Sigmoid colon (tissue), 4 donors: ENCODE data around the gene PPM1B.

Experiments used
- EP300 ChIP-seq, 4 donors: sonication (generic); formaldehyde crosslinking; IDR thresholded peaks; one replicate each; pipeline ENCODE4 v1.6.1; 2017; ENCODE audit warnings: antibody characterized with exemption in 4 of 4
- POLR2A ChIP-seq, 2 donors: fragments of 450-650 bp; IDR thresholded peaks; one replicate each; pipeline ENCODE4 v1.6.1; 2016; ENCODE audit warnings: antibody characterized with exemption in 2 of 2, mild to moderate bottlenecking in 2 of 2, moderate library complexity in 2 of 2
- POLR2AphosphoS5 ChIP-seq, 4 donors: sonication (generic); formaldehyde crosslinking; IDR thresholded peaks; one replicate each; pipeline ENCODE4 v1.6.1; 2017; ENCODE audit warnings: antibody characterized with exemption in 4 of 4
- TF ChIP-seq, protein P1 (sequence below), 4 experiments: fragments of 450-650 bp in 3 of 4; fragments of 200-600 bp in 1 of 4; IDR thresholded peaks; one replicate each; pipeline ENCODE4 v1.5.1; 2016 to 2019; ENCODE audit warnings: antibody characterized with exemption in 4 of 4, mild to moderate bottlenecking in 3 of 4, moderate library complexity in 2 of 4

DNA sequence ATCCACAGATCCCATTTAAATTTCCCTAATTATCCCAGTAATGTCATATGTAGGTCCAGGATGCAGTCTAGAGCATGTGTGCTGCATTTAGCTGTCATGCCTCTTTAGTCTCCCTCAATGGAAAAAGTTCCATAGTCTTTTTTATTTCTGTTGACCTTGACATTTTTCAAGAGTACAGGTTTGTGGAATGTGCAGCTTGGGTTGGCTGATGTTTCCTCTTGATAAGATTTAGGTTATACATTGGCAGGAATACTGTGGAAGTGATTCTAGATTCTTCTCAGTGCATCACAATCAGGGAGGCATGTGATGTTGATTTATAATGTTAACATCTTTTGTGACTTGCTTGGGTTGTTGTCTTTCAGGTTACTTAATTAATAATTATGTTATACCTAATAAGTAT lies 42.5 kb downstream of the PPM1B start:
- TF ChIP-seq POLR2A (IDR thresholded peaks at IDR 0.05) (no peak), POLR2AphosphoS5 (IDR thresholded peaks at IDR 0.05) (no peak), EP300 (IDR thresholded peaks at IDR 0.05) (no peak)
- TF ChIP-seq, protein P1, sequence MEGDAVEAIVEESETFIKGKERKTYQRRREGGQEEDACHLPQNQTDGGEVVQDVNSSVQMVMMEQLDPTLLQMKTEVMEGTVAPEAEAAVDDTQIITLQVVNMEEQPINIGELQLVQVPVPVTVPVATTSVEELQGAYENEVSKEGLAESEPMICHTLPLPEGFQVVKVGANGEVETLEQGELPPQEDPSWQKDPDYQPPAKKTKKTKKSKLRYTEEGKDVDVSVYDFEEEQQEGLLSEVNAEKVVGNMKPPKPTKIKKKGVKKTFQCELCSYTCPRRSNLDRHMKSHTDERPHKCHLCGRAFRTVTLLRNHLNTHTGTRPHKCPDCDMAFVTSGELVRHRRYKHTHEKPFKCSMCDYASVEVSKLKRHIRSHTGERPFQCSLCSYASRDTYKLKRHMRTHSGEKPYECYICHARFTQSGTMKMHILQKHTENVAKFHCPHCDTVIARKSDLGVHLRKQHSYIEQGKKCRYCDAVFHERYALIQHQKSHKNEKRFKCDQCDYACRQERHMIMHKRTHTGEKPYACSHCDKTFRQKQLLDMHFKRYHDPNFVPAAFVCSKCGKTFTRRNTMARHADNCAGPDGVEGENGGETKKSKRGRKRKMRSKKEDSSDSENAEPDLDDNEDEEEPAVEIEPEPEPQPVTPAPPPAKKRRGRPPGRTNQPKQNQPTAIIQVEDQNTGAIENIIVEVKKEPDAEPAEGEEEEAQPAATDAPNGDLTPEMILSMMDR (IDR thresholded peaks at IDR 0.05) = no peak
